IPS DF 19.7 (cell line): ENCODE data around the gene VTI1A.
"Not testable (repeated sequence)": the region's sequence is repeated elsewhere in the genome, so short reads cannot be mapped to it uniquely, and the experiment has no call there.

Experiments used
- DNase-seq: peaks from one replicate; pipeline ENCODE4 v3.0.0-alpha.2; 2013; ENCODE audit warnings: low read depth, low spot score

Gene VTI1A

DNA sequence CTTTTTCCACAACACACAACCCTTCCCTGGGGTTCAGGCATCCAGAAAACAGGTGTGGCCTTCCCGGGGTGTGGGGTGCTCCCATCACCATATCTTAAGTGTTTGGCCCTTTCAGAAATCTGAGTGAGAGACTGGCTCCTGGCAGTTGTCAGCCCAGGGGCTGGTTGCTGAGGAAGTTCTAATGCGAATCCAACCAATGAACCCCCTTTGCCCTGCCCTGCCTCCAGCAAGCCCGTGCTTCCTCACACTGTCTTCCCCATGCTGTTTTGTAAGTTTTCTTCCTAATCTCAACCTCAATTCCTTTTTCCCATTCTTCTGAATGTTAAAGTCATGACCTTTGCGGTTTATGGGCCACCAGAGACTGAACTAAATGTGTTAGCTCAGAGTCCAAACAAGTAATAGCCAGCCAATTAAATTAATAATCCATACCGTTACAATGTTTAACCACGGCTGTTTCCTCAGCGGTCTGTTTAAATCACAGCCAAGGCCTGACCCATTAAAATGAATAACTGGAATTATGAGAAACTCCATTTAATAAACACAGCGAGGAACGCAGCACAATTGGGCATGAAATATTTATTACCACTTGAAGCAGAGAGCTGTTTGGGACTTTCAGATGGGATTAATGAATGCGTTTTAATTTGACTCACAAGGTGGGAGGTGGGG, 412.1 kb downstream of the VTI1A start:
- DNase-seq = no peak

DNA sequence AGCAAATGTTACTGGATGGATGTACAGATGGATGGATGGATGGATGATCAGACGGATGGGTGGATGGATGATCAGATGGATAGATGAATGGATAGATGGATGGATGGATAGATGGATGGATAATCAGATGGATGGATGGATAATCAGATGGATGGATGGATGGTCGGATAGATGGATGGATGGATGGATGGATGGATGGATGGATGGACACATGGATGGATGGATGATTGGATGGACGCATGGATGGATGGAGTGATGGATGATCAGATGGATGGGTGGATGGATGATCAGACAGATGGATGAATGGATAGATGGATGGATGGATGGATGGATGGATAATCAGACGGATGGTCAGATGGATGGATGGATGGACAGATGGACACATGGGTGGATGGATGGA, 412.8 kb downstream of the VTI1A start:
- no peak for DNase-seq

DNA sequence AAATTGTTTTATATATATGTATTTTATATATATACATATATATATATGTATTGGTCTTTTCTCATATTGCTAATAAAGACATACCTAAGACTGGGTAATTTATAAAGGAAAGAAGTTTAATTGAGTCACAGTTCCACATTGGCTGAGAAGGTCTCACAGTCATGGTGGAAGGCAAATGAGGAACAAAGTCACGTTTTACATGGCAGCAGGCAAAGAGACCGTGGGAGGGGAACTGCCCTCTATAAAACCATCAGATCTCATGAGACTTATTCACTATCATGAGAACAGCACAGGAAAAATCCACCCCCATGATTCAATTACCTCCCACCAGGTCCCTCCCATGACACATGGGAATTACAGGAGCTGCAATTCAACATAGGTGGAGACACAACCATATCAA, 416.4 kb downstream of the VTI1A start:
- not testable (repeated sequence) for DNase-seq
